Inflammatory macrophage (primary cell): Measurements from ENCODE around the gene LIN52.

Experiments used
- DNase-seq, 2 donors: peaks; one replicate each; pipeline ENCODE4 v3.0.0-alpha.2; 2020 to 2022

The LIN52 gene

GRCh38 chr14:74238974-74239847, 154.5 kb downstream of the LIN52 start, which contains the start of gene VSX2:
Gene VSX2 (plus strand): TSS chr14:74239449. CDS start chr14:74239562, 113 bp downstream.
- no peak for DNase-seq

DNA sequence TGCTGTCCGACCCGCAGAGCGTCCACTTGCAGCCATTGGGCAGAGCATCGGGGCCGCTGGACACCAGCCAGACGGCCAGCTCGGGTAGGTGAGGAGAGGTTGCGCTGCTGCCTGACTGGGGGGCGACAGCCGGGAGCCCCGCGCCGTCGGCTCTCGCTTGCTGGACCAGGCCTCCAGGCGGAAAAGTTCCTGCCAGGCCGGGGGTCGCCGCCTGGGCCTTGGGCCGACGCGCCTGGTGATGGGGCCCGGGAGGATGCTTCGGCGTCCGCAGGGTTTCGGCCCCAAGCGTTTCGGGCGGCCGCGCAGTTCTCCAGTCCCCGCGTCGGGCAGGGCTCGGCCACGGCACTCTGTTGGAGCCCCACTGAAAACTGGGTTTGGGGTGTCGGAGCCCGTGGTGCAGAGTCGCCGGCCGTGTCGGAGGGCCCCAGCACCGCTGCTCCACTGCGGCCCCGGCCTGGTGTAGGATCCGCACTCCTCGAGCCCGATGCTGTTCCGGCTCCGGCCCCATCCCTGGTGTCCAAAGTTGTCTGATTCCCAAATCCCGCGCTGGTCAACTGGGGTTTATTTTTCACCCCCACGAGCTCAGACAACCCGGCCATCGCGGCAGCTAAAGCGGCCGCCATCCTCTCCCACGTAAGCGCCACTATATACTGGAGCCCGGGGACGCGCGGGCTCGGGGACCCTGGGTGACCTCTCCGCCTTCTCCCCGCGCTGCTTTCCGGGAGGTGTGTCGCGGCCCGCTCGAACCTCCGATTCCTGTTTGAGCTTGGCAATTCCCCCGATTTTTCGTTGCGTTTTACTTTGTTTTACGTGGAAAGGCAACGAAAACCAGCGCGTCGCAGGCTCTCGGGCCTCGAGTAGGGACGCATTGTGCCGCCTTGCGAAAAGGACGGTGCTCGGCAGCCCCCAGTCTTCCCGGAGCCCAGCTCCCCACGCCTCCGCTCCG, 155.4 kb downstream of the LIN52 start:
- DNase-seq = no peak

DNA sequence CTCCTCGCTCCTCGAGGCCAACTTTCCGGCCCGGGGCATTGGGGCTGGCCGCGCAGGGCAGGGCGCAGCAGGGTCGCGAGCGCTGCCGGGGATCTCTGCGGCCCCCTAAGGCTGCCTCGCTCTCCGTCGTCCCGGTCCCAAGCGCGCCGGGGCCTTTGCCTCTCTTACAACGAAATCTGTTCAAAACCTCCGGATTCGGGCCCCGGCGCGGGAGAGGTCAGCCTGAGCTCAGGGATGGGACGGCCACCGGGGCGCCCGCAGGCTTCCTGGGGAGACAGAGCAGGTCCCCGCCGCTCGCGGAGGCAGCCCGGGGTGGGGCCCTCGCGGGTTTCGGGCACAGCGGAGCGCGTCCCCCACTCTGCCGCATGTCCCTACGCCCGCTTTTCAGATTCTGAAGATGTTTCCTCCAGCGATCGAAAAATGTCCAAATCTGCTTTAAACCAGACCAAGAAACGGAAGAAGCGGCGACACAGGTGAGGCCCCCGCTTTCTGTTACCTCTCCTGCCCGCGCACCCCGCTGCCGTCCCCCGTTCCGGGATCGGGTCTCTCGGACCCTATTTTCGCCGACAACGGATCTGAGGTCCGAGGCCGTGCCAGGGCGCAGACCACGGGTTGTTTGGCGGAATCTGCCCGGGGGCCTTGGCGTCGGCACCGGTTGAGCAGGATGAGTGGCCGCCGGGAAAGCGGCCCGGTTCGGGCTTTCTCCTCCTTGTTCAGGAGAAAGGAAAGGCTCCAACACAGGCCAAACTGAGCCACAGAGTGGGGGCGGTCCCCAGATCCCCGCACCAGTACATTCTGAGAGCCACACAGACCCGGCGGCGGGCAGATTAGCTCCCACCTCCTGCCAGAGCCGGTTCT, 156.3 kb downstream of the LIN52 start:
- DNase-seq = no peak

DNA sequence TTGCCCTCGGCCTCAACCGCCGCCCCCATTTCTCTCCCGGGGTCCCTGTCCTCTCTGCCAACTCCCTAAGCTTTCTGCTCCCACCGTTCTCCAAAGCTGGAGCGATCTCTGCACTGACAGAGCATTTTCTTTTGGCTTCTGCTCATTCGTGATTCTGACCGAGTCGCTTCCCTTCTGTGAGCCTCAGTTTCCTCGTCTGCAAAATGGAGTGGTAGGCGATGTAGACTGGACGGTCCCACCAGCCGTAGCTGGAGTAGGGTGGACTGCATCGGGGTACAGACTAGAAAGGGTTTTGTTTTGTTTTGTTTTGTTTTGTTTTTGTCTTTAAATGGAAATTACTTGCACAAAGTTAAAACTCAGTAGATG, 156.9 kb downstream of the LIN52 start:
- no peak for DNase-seq

GRCh38 chr14:74242021-74242779, 157.4 kb downstream of the LIN52 start:
- DNase-seq = no peak

GRCh38 chr14:74242780-74243042, 158.0 kb downstream of the LIN52 start:
- no peak for DNase-seq

- no peak for DNase-seq
Observed at GRCh38 chr14:74243051-74243450, 158.3 kb downstream of the LIN52 start.

DNA sequence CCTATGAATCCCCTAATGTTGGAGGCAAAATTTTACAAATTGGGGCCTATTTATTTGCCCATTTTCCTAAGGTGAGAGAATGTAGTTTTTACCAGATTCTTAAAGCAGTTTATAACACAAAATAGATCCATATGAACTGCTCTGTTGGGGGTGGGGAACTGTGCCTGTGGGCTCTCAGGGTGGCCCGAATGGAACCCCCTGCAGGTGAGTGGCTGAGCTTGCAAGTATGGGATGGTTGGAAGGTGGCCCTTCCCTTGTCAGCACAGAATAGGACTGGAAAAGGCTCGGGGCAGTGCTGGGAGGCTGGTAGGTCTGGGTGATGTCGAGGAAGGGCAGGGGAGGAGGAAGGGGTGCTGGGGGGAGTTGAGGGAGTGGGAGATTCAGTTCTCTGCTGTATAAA, 159.4 kb downstream of the LIN52 start:
- DNase-seq = no peak

DNA sequence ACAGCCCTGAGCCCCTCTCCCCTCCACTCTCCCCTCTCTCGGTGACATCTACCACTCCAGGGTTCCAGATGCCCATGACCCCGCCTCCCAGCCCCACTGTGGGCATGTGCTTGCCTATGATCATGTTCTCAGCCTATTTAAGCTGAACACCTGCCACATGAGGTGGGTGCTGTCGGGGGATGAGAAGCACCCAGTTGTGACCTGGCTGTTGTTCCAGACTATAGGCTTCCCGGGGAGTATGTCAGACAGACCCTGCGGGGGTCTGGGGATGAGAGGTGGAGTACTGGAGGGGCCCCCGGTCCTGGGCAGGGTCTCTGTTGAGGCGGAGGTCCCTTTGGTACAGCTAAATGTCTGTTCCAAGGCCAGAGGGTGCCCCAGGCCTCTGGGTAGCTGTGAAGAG, 160.5 kb downstream of the LIN52 start:
- DNase-seq = no peak

GRCh38 chr14:74246542-74246941, 161.8 kb downstream of the LIN52 start:
- no peak for DNase-seq

- no peak for DNase-seq
Observed at GRCh38 chr14:74248017-74248416, 163.3 kb downstream of the LIN52 start.

GRCh38 chr14:74249433-74250375, 164.9 kb downstream of the LIN52 start:
- DNase-seq = no peak
